CD4-positive, alpha-beta T cell (primary cell): ENCODE measurements around the gene BSND. TPM values are rescaled to one million over a fixed set of nuclear protein-coding genes. Genes with fewer than 3 reads are reported as not detected.

Experiments used
- ATAC-seq: fragments of 200-7000 bp; cut with Tn5 transposase; one replicate; pipeline ENCODE4 v1.10.0; 2022; ENCODE audit warnings: mild to moderate bottlenecking; ENCODE audit not compliant: poor library complexity
- CTCF ChIA-PET: fragments of 350-600 bp; sonication (Branson Sonifier 250); formaldehyde crosslinking; loops from one replicate; lab custom pipeline; 2021; ENCODE audit warnings: antibody characterized with exemption, inconsistent platforms; lab: Charles Lee
- POLR2A ChIA-PET: fragments of 350-600 bp; sonication (Branson Sonifier 250); formaldehyde crosslinking; loops from one replicate; lab custom pipeline; 2021; ENCODE audit warnings: antibody characterized with exemption, inconsistent platforms; lab: Charles Lee
- DNase-seq, 14 experiments: peaks; one replicate each; pipeline ENCODE4 v3.0.0-alpha.2; 2013 to 2020; ENCODE audit warnings: mixed read lengths in 2 of 14
- H3K27ac ChIP-seq, 2 donors: one replicate each; pipeline versions ENCODE4 v1.5.1 to v1.7.0; 2013; ENCODE audit warnings: low read length in 2 of 2, low read depth in 1 of 2, mild to moderate bottlenecking in 1 of 2
- H3K27me3 ChIP-seq, 2 experiments: 1 replicate in 1 of 2; 2 replicates in 1 of 2; pipeline versions ENCODE4 v1.6.1 to v1.7.0; 2013; ENCODE audit warnings: low read length in 2 of 2, control low read depth in 1 of 2, mild to moderate bottlenecking in 1 of 2, moderate library complexity in 1 of 2; ENCODE audit not compliant: insufficient read depth in 2 of 2, control insufficient read depth in 1 of 2
- H3K36me3 ChIP-seq: one replicate; pipeline ENCODE4 v1.6.1; 2013; ENCODE audit warnings: low read length, control low read depth; ENCODE audit not compliant: insufficient read depth
- H3K4me1 ChIP-seq: one replicate; pipeline ENCODE4 v1.6.1; 2013; ENCODE audit warnings: low read length, control low read depth; ENCODE audit not compliant: insufficient read depth
- H3K4me3 ChIP-seq: one replicate; pipeline ENCODE4 v1.5.1; 2013; ENCODE audit warnings: mild to moderate bottlenecking, low read length, moderate library complexity
- H3K9me3 ChIP-seq, 2 experiments: 1 replicate in 1 of 2; 2 replicates in 1 of 2; pipeline versions ENCODE4 v1.6.1 to v1.7.0; 2013; ENCODE audit warnings: low read length in 2 of 2, mild to moderate bottlenecking in 2 of 2, control low read depth in 1 of 2, moderate library complexity in 1 of 2; ENCODE audit not compliant: control insufficient read depth in 1 of 2, insufficient read depth in 1 of 2
- H3K27ac Mint-ChIP-seq: one replicate; pipeline ENCODE4 v1.8.0; 2020; ENCODE audit warnings: mixed read lengths
- H3K27me3 Mint-ChIP-seq: one replicate; pipeline ENCODE4 v1.8.0; 2021; ENCODE audit warnings: mixed read lengths
- H3K36me3 Mint-ChIP-seq: one replicate; pipeline ENCODE4 v1.8.0; 2021; ENCODE audit warnings: low read depth, mixed read lengths
- H3K4me1 Mint-ChIP-seq: one replicate; pipeline ENCODE4 v1.8.0; 2021; ENCODE audit warnings: low read depth, mixed read lengths
- H3K4me3 Mint-ChIP-seq: one replicate; pipeline ENCODE4 v1.8.0; 2020; ENCODE audit warnings: mild to moderate bottlenecking, mixed read lengths
- H3K9me3 Mint-ChIP-seq: one replicate; pipeline ENCODE4 v1.8.0; 2020; ENCODE audit warnings: mixed read lengths
- CTCF ChIP-seq: fragments of 200-600 bp; IDR thresholded peaks from one replicate; pipeline ENCODE4 v1.8.0; 2022; ENCODE audit warnings: antibody characterized with exemption, mild to moderate bottlenecking
- intact Hi-C, 2 experiments: fragments of 100-400 bp; cut with DNase I in 1 of 2; cut with micrococcal nuclease in 1 of 2; formaldehyde crosslinking; loops; one replicate each; pipeline versions ENCODE4 v1.15.1 to v1.9.0; 2023 to 2025; cut with DNase I, micrococcal nuclease
- total RNA-seq, 174 experiments: library from RNA in 2 of 174; stranded (reverse) in 2 of 174; gene quantifications; one replicate each; pipeline ENCODE4 v1.2.3 and lab custom pipeline; 2021 to 2026

BSND gene
- total RNA-seq, 2 experiments from 2014 or later: not detected

- no peak for ATAC-seq
- Mint-ChIP-seq H3K4me3 (no peak overlapping the region), H3K4me1 (no peaks in the 10 kb centered on the region), H3K36me3 (no peaks in the 10 kb centered on the region), H3K27ac (no peak overlapping the region), H3K27me3 (peaks cover 45% of the 10 kb centered on the region), H3K9me3 (no peaks in the 10 kb centered on the region)
- no peak overlapping the region for H3K4me3 ChIP-seq
- ChIA-PET CTCF (no interaction called here), POLR2A (no interaction called here)
- H3K27me3 ChIP-seq: peaks cover 17 to 32% of the 10 kb centered on the region in 2 experiments
- TF ChIP-seq CTCF: no peak
- H3K9me3 ChIP-seq: no peaks in the 10 kb centered on the region
- intact Hi-C loops: no loop called here
- H3K36me3 ChIP-seq: no peaks in the 10 kb centered on the region
- no peaks in the 10 kb centered on the region for H3K4me1 ChIP-seq
- no peak for DNase-seq
- no peak overlapping the region for H3K27ac ChIP-seq
Observed at GRCh38 chr1:54981466-54981865, 17.3 kb upstream of the BSND start.

- Mint-ChIP-seq H3K4me3 (no peak overlapping the region), H3K9me3 (no peaks in the 10 kb centered on the region), H3K27ac (no peak overlapping the region), H3K36me3 (no peaks in the 10 kb centered on the region), H3K4me1 (no peaks in the 10 kb centered on the region), H3K27me3 (peaks cover 45% of the 10 kb centered on the region)
- POLR2A ChIA-PET: no interaction called here
- Histone ChIP-seq H3K27me3 (peaks cover 17 to 25% of the 10 kb centered on the region in 2 experiments), H3K4me3 (no peak overlapping the region), H3K27ac (no peak overlapping the region), H3K36me3 (no peaks in the 10 kb centered on the region), H3K4me1 (no peaks in the 10 kb centered on the region), H3K9me3 (no peaks in the 10 kb centered on the region)
- DNase-seq (peak in 1 of 14 experiments; percentile 27), ATAC-seq (no peak)
- intact Hi-C loops: no loop called here
- CTCF ChIA-PET: no interaction called here
- TF ChIP-seq CTCF: no peak
Observed at GRCh38 chr1:54982739-54983138, 16.0 kb upstream of the BSND start.

- no peak for ATAC-seq
- TF ChIP-seq CTCF: no peak
Observed at GRCh38 chr1:54984131-54984842, 14.4 kb upstream of the BSND start.

More at GRCh38 chr1:54984131-54984842, 14.4 kb upstream of the BSND start:
- peak in 1 of 14 experiments; percentile 21 for DNase-seq
- ChIA-PET POLR2A (no interaction called here), CTCF (no interaction called here)
- Histone ChIP-seq H3K27me3 (peaks cover 13 to 19% of the 10 kb centered on the region in 2 experiments), H3K27ac (no peak overlapping the region), H3K4me3 (no peak overlapping the region), H3K4me1 (no peaks in the 10 kb centered on the region), H3K36me3 (no peaks in the 10 kb centered on the region), H3K9me3 (no peaks in the 10 kb centered on the region)
- H3K36me3 Mint-ChIP-seq: no peaks in the 10 kb centered on the region
- H3K9me3 Mint-ChIP-seq: no peaks in the 10 kb centered on the region
- no peak overlapping the region for H3K27ac Mint-ChIP-seq
- no peak overlapping the region for H3K4me3 Mint-ChIP-seq
- intact Hi-C loops: no loop called here
- H3K27me3 Mint-ChIP-seq: peaks cover 33% of the 10 kb centered on the region
- H3K4me1 Mint-ChIP-seq: no peaks in the 10 kb centered on the region
